Measurements from ENCODE around the gene NDUFA3.

DNA sequence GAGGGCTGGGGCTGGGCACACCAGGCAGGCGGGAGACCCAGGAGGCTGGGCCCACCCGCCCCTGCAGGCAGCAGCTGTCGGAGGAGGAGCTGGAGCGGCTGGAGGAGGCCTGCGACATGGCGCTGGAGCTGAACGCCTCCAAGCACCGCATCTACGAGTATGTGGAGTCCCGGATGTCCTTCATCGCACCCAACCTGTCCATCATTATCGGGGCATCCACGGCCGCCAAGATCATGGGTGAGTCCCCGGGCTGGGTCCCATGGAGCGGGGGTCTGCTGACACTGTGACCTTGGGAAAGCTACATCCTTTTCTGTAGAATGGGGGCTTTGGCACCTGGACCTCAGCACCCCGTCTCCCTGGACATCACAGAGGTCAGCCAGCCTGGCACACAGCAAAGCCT lies 21.0 kb downstream of the NDUFA3 start:
- TF ChIP-seq CTCF (IDR thresholded peaks at IDR 0.05) (no peak), POLR2A (IDR thresholded peaks at IDR 0.05) (no peak)

All from Peyer's patch (tissue), 4 donors.